IPS-15b (cell line): ENCODE results near the gene NKAIN2.

Experiments used
- H3K27me3 ChIP-seq: one replicate; pipeline ENCODE4 v1.6.1; 2013; ENCODE audit warnings: low read length; ENCODE audit not compliant: control insufficient read depth, insufficient read depth
- H3K36me3 ChIP-seq: one replicate; pipeline ENCODE4 v1.6.1; 2013; ENCODE audit warnings: low read length; ENCODE audit not compliant: control insufficient read depth, insufficient read depth
- H3K4me1 ChIP-seq: one replicate; pipeline ENCODE4 v1.6.1; 2013; ENCODE audit warnings: mild to moderate bottlenecking, low read length; ENCODE audit not compliant: control insufficient read depth, insufficient read depth
- H3K4me3 ChIP-seq: one replicate; pipeline ENCODE4 v1.5.1; 2013; ENCODE audit warnings: low read depth, low read length
- H3K9ac ChIP-seq: one replicate; pipeline ENCODE4 v1.6.1; 2013; ENCODE audit warnings: low read depth, mild to moderate bottlenecking, low read length
- H3K9me3 ChIP-seq: one replicate; pipeline ENCODE4 v1.6.1; 2013; ENCODE audit warnings: mild to moderate bottlenecking, low read length; ENCODE audit not compliant: control insufficient read depth, insufficient read depth

Gene NKAIN2

GRCh38 chr6:123925842-123926399 is 122.3 kb downstream of the NKAIN2 start:
- no peaks in the 10 kb centered on the region for H3K4me1 ChIP-seq
- no peaks in the 10 kb centered on the region for H3K9me3 ChIP-seq
- H3K4me3 ChIP-seq, result no peak overlapping the region
- H3K36me3 ChIP-seq, result no peaks in the 10 kb centered on the region
- H3K27me3 ChIP-seq, result peaks cover 12% of the 10 kb centered on the region
- H3K9ac ChIP-seq, result no peak overlapping the region

GRCh38 chr6:123928529-123928928 is 124.9 kb downstream of the NKAIN2 start:
- H3K36me3 ChIP-seq, result no peaks in the 10 kb centered on the region
- no peak overlapping the region for H3K4me3 ChIP-seq
- no peak overlapping the region for H3K9ac ChIP-seq
- H3K27me3 ChIP-seq, result peaks cover 5% of the 10 kb centered on the region
- no peaks in the 10 kb centered on the region for H3K4me1 ChIP-seq
- no peaks in the 10 kb centered on the region for H3K9me3 ChIP-seq

- Histone ChIP-seq H3K27me3 (no peaks in the 10 kb centered on the region), H3K9me3 (no peaks in the 10 kb centered on the region), H3K4me1 (no peaks in the 10 kb centered on the region), H3K36me3 (no peaks in the 10 kb centered on the region), H3K4me3 (no peak overlapping the region), H3K9ac (no peak overlapping the region)
These were observed 128.3 kb downstream of the NKAIN2 start for GRCh38 chr6:123931928-123932327.

- H3K4me3 ChIP-seq, result no peak overlapping the region
- H3K27me3 ChIP-seq, result no peaks in the 10 kb centered on the region
- H3K9ac ChIP-seq, result no peak overlapping the region
- H3K36me3 ChIP-seq, result no peaks in the 10 kb centered on the region
- no peaks in the 10 kb centered on the region for H3K9me3 ChIP-seq
- no peaks in the 10 kb centered on the region for H3K4me1 ChIP-seq
These were observed 136.9 kb downstream of the NKAIN2 start for GRCh38 chr6:123940551-123940950.

GRCh38 chr6:123941855-123942254 is 138.2 kb downstream of the NKAIN2 start:
- H3K9me3 ChIP-seq, result no peaks in the 10 kb centered on the region
- no peaks in the 10 kb centered on the region for H3K27me3 ChIP-seq
- no peaks in the 10 kb centered on the region for H3K4me1 ChIP-seq
- H3K36me3 ChIP-seq, result no peaks in the 10 kb centered on the region
- H3K4me3 ChIP-seq, result no peak overlapping the region
- H3K9ac ChIP-seq, result no peak overlapping the region

GRCh38 chr6:123945386-123945785 is 141.7 kb downstream of the NKAIN2 start:
- Histone ChIP-seq H3K9me3 (no peaks in the 10 kb centered on the region), H3K4me3 (no peak overlapping the region), H3K4me1 (no peaks in the 10 kb centered on the region)

GRCh38 chr6:123953920-123954319 is 150.3 kb downstream of the NKAIN2 start:
- H3K27me3 ChIP-seq, result no peaks in the 10 kb centered on the region
- no peaks in the 10 kb centered on the region for H3K9me3 ChIP-seq
- H3K9ac ChIP-seq, result no peak overlapping the region
- no peak overlapping the region for H3K4me3 ChIP-seq
- H3K4me1 ChIP-seq, result no peaks in the 10 kb centered on the region
- no peaks in the 10 kb centered on the region for H3K36me3 ChIP-seq

More at GRCh38 chr6:123945386-123945785, 141.7 kb downstream of the NKAIN2 start:
- H3K36me3 ChIP-seq, result no peaks in the 10 kb centered on the region
- no peaks in the 10 kb centered on the region for H3K27me3 ChIP-seq
- H3K9ac ChIP-seq, result no peak overlapping the region

- Histone ChIP-seq H3K9ac (no peak overlapping the region), H3K4me3 (no peak overlapping the region), H3K4me1 (no peaks in the 10 kb centered on the region), H3K27me3 (no peaks in the 10 kb centered on the region), H3K9me3 (no peaks in the 10 kb centered on the region), H3K36me3 (no peaks in the 10 kb centered on the region)
These were observed 153.0 kb downstream of the NKAIN2 start for GRCh38 chr6:123956492-123957139.

GRCh38 chr6:123962508-123962907 is 158.8 kb downstream of the NKAIN2 start:
- H3K4me1 ChIP-seq, result no peaks in the 10 kb centered on the region
- no peak overlapping the region for H3K9ac ChIP-seq
- H3K27me3 ChIP-seq, result no peaks in the 10 kb centered on the region
- H3K9me3 ChIP-seq, result no peaks in the 10 kb centered on the region
- no peaks in the 10 kb centered on the region for H3K36me3 ChIP-seq
- H3K4me3 ChIP-seq, result no peak overlapping the region

GRCh38 chr6:123965894-123966293 is 162.2 kb downstream of the NKAIN2 start:
- Histone ChIP-seq H3K4me3 (no peak overlapping the region), H3K36me3 (no peaks in the 10 kb centered on the region), H3K27me3 (no peaks in the 10 kb centered on the region), H3K4me1 (no peaks in the 10 kb centered on the region), H3K9me3 (no peaks in the 10 kb centered on the region), H3K9ac (no peak overlapping the region)

GRCh38 chr6:123966618-123967017 is 163.0 kb downstream of the NKAIN2 start:
- Histone ChIP-seq H3K4me3 (no peak overlapping the region), H3K9ac (no peak overlapping the region), H3K9me3 (no peaks in the 10 kb centered on the region), H3K36me3 (no peaks in the 10 kb centered on the region), H3K27me3 (no peaks in the 10 kb centered on the region), H3K4me1 (no peaks in the 10 kb centered on the region)

GRCh38 chr6:123967905-123968304 is 164.2 kb downstream of the NKAIN2 start:
- H3K36me3 ChIP-seq, result no peaks in the 10 kb centered on the region

More at GRCh38 chr6:123967905-123968304, 164.2 kb downstream of the NKAIN2 start:
- Histone ChIP-seq H3K27me3 (no peaks in the 10 kb centered on the region), H3K4me1 (no peaks in the 10 kb centered on the region), H3K4me3 (no peak overlapping the region), H3K9ac (no peak overlapping the region), H3K9me3 (no peaks in the 10 kb centered on the region)
